IPS-18a (cell line): ENCODE results near the gene TEX29.

Experiments
- H3K27ac ChIP-seq: one replicate; pipeline ENCODE4 v1.5.1; 2013; ENCODE audit warnings: low read length
- H3K27me3 ChIP-seq: one replicate; pipeline ENCODE4 v1.6.1; 2013; ENCODE audit warnings: mild to moderate bottlenecking, low read length; ENCODE audit not compliant: control insufficient read depth, insufficient read depth
- H3K36me3 ChIP-seq: one replicate; pipeline ENCODE4 v1.6.1; 2013; ENCODE audit warnings: low read depth, low read length; ENCODE audit not compliant: control insufficient read depth
- H3K4me1 ChIP-seq: one replicate; pipeline ENCODE4 v1.6.1; 2013; ENCODE audit warnings: low read depth, low read length; ENCODE audit not compliant: control insufficient read depth
- H3K4me3 ChIP-seq: one replicate; pipeline ENCODE4 v1.5.1; 2013; ENCODE audit warnings: low read length
- H3K9ac ChIP-seq: one replicate; pipeline ENCODE4 v1.6.1; 2013; ENCODE audit warnings: mild to moderate bottlenecking, low read length, moderate library complexity
- H3K9me3 ChIP-seq: one replicate; pipeline ENCODE4 v1.6.1; 2013; ENCODE audit warnings: low read depth, low read length; ENCODE audit not compliant: control insufficient read depth

The TEX29 gene

DNA sequence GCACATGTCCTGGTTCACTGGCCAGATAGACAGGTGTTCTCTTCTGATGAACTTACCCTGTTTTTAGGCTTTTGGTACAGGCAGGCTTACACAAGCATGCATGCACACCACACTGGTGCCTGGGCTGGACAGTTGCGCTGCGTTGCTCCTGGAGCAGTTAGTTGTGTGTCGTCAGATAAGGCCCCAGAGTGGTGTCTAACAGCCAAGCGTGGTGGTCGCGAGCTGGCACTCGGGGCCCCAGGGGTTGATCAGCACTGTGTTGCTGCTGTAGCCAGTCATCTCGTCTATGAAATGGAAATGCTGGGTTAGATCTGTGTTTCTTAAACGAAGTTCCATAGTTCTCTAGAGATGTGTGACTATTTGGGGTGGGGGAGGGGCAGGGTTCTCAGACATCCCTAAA lies 24.6 kb upstream of the TEX29 start:
- no peaks in the 10 kb centered on the region for H3K9me3 ChIP-seq
- H3K36me3 ChIP-seq: peaks cover 28% of the 10 kb centered on the region
- no peak overlapping the region for H3K27ac ChIP-seq
- H3K4me1 ChIP-seq: no peaks in the 10 kb centered on the region
- H3K27me3 ChIP-seq: no peaks in the 10 kb centered on the region
- no peak overlapping the region for H3K9ac ChIP-seq
- no peak overlapping the region for H3K4me3 ChIP-seq

DNA sequence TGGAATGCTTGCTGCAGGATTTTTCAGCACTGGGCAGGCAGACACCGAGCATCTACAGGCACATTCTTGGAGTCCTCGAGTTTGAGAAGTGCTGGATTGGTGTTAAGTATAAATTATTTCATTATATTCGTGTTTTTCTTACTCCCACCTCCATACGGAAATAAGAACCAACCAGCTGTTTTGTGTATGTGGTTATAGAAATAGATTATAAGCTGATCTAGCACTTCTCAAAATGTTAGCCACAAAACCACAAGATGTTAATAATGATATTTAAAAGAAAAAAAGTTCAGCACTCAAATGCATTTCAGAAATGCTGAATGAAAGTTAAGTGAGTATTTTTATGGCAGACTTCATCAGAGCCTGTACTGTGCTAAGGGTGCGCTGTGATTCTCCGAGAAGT lies 24.0 kb upstream of the TEX29 start:
- Histone ChIP-seq H3K9ac (no peak overlapping the region), H3K27ac (no peak overlapping the region), H3K4me1 (no peaks in the 10 kb centered on the region), H3K9me3 (no peaks in the 10 kb centered on the region), H3K36me3 (peaks cover 26% of the 10 kb centered on the region), H3K4me3 (no peak overlapping the region), H3K27me3 (no peaks in the 10 kb centered on the region)

DNA sequence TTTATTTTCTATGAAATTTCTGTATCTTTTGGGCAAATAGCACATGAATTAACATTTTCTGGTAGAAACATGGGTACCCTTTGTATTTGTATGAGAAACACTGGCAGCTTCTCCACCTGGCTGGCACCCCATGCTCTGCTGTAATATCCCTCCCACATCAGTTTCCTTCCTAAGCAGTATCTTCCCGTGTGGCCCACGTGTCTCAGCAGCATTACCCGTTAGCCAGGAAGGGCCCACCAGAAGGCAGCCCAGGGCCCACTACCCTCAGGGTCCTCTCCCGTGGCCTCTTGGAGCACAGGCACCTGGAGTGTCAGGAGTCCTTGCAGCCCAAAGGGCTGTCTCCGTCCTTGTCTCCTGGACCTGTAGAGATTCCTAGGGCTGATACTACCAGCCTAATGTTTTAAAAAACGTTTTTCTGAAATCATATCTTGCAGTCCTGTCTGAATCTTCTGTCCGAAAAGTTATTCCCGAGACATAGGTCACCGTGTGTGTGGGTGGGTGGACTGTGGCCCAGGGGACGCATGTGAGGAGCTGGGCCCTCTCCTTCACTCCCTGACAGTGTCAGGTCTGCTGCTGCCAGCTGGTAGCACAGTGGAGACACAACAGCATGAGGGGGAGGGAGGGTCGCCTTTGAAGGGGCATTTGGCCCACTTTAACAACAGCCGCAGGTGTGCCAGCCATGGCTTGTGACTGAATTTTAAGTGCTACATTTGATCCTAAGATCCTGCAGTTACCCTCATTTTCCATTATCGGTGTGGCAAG lies 22.0 kb upstream of the TEX29 start:
- Histone ChIP-seq H3K27ac (no peak overlapping the region), H3K9ac (no peak overlapping the region), H3K9me3 (no peaks in the 10 kb centered on the region), H3K4me3 (no peak overlapping the region), H3K27me3 (no peaks in the 10 kb centered on the region), H3K4me1 (no peaks in the 10 kb centered on the region), H3K36me3 (peaks cover 31% of the 10 kb centered on the region)

- no peaks in the 10 kb centered on the region for H3K4me1 ChIP-seq
These were observed 18.3 kb upstream of the TEX29 start for GRCh38 chr13:111302045-111302726.

GRCh38 chr13:111303559-111303958 lies 16.9 kb upstream of the TEX29 start:
- H3K27me3 ChIP-seq: no peaks in the 10 kb centered on the region
- no peak overlapping the region for H3K27ac ChIP-seq
- H3K36me3 ChIP-seq: peaks cover 48% of the 10 kb centered on the region
- no peak overlapping the region for H3K9ac ChIP-seq
- no peaks in the 10 kb centered on the region for H3K4me1 ChIP-seq
- H3K9me3 ChIP-seq: no peaks in the 10 kb centered on the region
- H3K4me3 ChIP-seq: no peak overlapping the region

More at GRCh38 chr13:111302045-111302726, 18.3 kb upstream of the TEX29 start:
- Histone ChIP-seq H3K9me3 (no peaks in the 10 kb centered on the region), H3K4me3 (no peak overlapping the region), H3K36me3 (peaks cover 53% of the 10 kb centered on the region), H3K9ac (no peak overlapping the region), H3K27me3 (no peaks in the 10 kb centered on the region), H3K27ac (no peak overlapping the region)

DNA sequence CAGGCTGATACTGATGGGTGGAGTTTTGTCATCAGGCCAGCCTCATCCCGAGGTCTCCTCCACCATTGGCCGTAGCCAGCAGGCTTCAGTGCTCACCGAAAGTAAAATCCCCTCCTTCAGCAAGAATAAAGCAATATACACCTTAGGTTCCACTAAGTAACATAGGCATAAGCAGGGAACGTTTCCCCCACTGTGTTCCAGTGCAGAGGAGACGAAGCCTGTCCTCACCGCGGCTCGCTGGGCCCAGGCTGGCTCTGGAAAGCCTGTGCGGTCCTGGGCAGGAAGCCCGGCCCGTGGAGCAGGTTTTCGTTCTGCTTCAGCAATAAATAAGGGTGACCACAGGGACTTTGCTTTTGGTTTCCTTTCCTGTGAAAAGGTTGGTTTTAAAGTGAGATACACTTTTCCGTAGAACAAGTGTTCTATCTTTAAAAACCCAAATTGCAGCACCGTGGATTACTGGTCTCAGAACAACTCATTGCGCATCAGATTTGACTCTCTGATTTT lies 16.3 kb upstream of the TEX29 start:
- H3K27ac ChIP-seq: no peak overlapping the region
- H3K27me3 ChIP-seq: no peaks in the 10 kb centered on the region
- no peak overlapping the region for H3K4me3 ChIP-seq
- no peaks in the 10 kb centered on the region for H3K4me1 ChIP-seq
- no peaks in the 10 kb centered on the region for H3K9me3 ChIP-seq
- H3K36me3 ChIP-seq: peaks cover 48% of the 10 kb centered on the region
- H3K9ac ChIP-seq: no peak overlapping the region

GRCh38 chr13:111304603-111305289 lies 15.7 kb upstream of the TEX29 start:
- H3K27me3 ChIP-seq: no peaks in the 10 kb centered on the region
- no peaks in the 10 kb centered on the region for H3K4me1 ChIP-seq
- H3K27ac ChIP-seq: no peak overlapping the region
- peaks cover 48% of the 10 kb centered on the region for H3K36me3 ChIP-seq
- no peaks in the 10 kb centered on the region for H3K9me3 ChIP-seq
- H3K4me3 ChIP-seq: no peak overlapping the region
- no peak overlapping the region for H3K9ac ChIP-seq

- Histone ChIP-seq H3K9ac (no peak overlapping the region), H3K36me3 (no peaks in the 10 kb centered on the region), H3K27ac (no peak overlapping the region), H3K4me1 (no peaks in the 10 kb centered on the region), H3K4me3 (no peak overlapping the region), H3K9me3 (no peaks in the 10 kb centered on the region), H3K27me3 (no peaks in the 10 kb centered on the region)
These were observed 7.4 kb upstream of the TEX29 start for GRCh38 chr13:111312944-111313590.

DNA sequence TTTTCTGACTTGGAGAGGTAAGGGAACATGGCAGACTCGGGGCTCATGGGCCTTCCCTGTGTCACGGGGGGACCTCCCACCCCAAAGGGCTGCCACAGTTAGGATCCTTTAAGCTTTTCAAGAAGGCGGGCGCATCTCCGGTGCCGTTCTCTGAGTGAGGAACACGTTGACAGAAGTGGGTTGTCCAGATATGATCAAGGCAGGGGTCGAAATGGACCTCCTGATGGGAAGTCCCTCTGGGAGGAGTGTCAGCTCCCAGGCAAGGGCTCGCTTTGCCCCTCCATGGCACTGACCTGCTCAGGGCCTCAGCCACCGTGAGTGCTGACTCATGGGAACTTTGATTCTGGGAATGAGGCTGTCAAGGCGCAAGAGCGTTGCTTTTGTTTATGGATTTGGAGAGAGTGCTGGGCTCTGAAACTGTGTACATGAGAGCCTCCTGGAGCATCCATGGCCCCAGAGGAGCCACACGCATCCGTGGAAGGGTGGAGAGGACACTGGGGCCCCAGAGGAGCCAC lies 6.5 kb upstream of the TEX29 start:
- Histone ChIP-seq H3K4me1 (no peaks in the 10 kb centered on the region), H3K27ac (no peak overlapping the region), H3K9ac (no peak overlapping the region), H3K9me3 (no peaks in the 10 kb centered on the region), H3K36me3 (no peaks in the 10 kb centered on the region), H3K27me3 (no peaks in the 10 kb centered on the region), H3K4me3 (no peak overlapping the region)

- H3K4me3 ChIP-seq: no peak overlapping the region
- H3K27me3 ChIP-seq: no peaks in the 10 kb centered on the region
- no peaks in the 10 kb centered on the region for H3K4me1 ChIP-seq
- no peaks in the 10 kb centered on the region for H3K36me3 ChIP-seq
- H3K9ac ChIP-seq: no peak overlapping the region
- H3K27ac ChIP-seq: no peak overlapping the region
- no peaks in the 10 kb centered on the region for H3K9me3 ChIP-seq
These were observed 5.6 kb upstream of the TEX29 start for GRCh38 chr13:111314852-111315251.

GRCh38 chr13:111315347-111315995 lies 5.0 kb upstream of the TEX29 start:
- no peaks in the 10 kb centered on the region for H3K36me3 ChIP-seq
- no peak overlapping the region for H3K9ac ChIP-seq
- H3K4me3 ChIP-seq: no peak overlapping the region
- no peak overlapping the region for H3K27ac ChIP-seq
- H3K9me3 ChIP-seq: no peaks in the 10 kb centered on the region
- H3K27me3 ChIP-seq: no peaks in the 10 kb centered on the region
- no peaks in the 10 kb centered on the region for H3K4me1 ChIP-seq
